ENCODE data around the gene UGT1A8.

DNA sequence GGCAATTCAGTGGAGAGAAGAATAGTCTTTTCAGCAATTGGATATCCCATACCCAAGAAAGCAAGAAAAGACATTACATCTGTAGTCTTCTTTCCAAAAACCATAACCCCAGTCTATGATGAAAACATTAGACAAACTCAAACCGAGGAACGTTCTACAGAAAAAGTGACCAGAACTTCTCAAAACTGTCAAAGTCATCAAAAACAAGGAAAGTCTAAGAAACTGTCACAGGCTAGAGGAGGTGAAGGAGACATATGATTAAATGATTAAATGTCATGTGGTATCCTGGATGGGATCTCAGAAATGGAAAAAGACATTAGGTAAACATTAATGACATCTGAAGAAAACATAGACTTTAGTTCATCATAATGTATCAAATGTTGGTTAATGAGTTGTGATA lies 46.0 kb upstream of the UGT1A8 start:
- no peak for TF ChIP-seq CTCF (IDR thresholded peaks at IDR 0.05)
- no peak for TF ChIP-seq POLR2A (IDR thresholded peaks at IDR 0.05)
- no peak for TF ChIP-seq POLR2AphosphoS5 (IDR thresholded peaks at IDR 0.05; ENCODE audit: insufficient read depth in 1 of 2, low read depth in 1 of 2)

All from vagina (tissue), 2 donors.